B cell (primary cell): ENCODE measurements around the gene AGAP1. TPM values are rescaled to one million over a fixed set of nuclear protein-coding genes. Genes with fewer than 3 reads are reported as not detected.

ENCODE experiments used
- ATAC-seq: fragments of 200-7000 bp; cut with Tn5 transposase; one replicate; pipeline ENCODE4 v1.10.0; 2021; ENCODE audit warnings: low read depth, mild to moderate bottlenecking, moderate number of reproducible peaks, moderate library complexity
- CTCF ChIA-PET: fragments of 350-600 bp; sonication (Branson Sonifier 250); formaldehyde crosslinking; loops from one replicate; lab custom pipeline; 2021; ENCODE audit warnings: antibody characterized with exemption, inconsistent platforms; lab: Charles Lee
- POLR2A ChIA-PET: fragments of 350-600 bp; sonication (Branson Sonifier 250); formaldehyde crosslinking; loops from one replicate; lab custom pipeline; 2021; ENCODE audit warnings: antibody characterized with exemption; lab: Charles Lee
- DNase-seq: peaks from one replicate; pipeline ENCODE4 v3.0.0; 2013
- H2AFZ ChIP-seq: 2 replicates; pipeline ENCODE4 v1.6.1; 2012; ENCODE audit warnings: mild to moderate bottlenecking, low read depth, low read length; ENCODE audit not compliant: insufficient read depth, poor library complexity, severe bottlenecking
- H3K27ac ChIP-seq, 2 donors: 1 replicate in 1 of 2; 2 replicates in 1 of 2; pipeline ENCODE4 v1.5.1; 2012 to 2013; ENCODE audit warnings: low read length in 2 of 2, mild to moderate bottlenecking in 2 of 2, moderate library complexity in 1 of 2
- H3K27me3 ChIP-seq, 4 experiments: fragments of 200-600 bp in 1 of 4; sonication (generic) in 1 of 4; replicated peaks in 1 of 4; 1 replicate in 2 of 4; 2 replicates in 2 of 4; pipeline versions ENCODE4 v1.6.1 to v1.7.0; 2013 to 2016; ENCODE audit warnings: low read length in 3 of 4, mild to moderate bottlenecking in 2 of 4, mixed read lengths in 1 of 4, moderate library complexity in 1 of 4; ENCODE audit not compliant: insufficient read depth in 4 of 4, control insufficient read depth in 3 of 4; ENCODE audit errors: control extremely low read depth in 1 of 4
- H3K36me3 ChIP-seq, 2 experiments: replicated peaks in 1 of 2; 1 replicate in 1 of 2; 2 replicates in 1 of 2; pipeline versions ENCODE4 v1.6.1 to v1.7.1; 2013; ENCODE audit warnings: low read length in 1 of 2; ENCODE audit not compliant: insufficient read depth in 2 of 2, control insufficient read depth in 1 of 2; ENCODE audit errors: control extremely low read depth in 1 of 2, extremely low read depth in 1 of 2
- H3K4me1 ChIP-seq, 2 donors: fragments of 200-600 bp in 1 of 2; sonication (generic) in 1 of 2; 1 replicate in 1 of 2; 2 replicates in 1 of 2; pipeline versions ENCODE4 v1.5.1 to v1.6.1; 2013 to 2017; ENCODE audit warnings: low read length in 2 of 2; ENCODE audit not compliant: control insufficient read depth in 2 of 2, insufficient read depth in 2 of 2
- H3K4me2 ChIP-seq: replicated peaks from 2 replicates; pipeline ENCODE3; 2012; ENCODE audit warnings: mild to moderate bottlenecking, low read depth, low read length; ENCODE audit not compliant: poor library complexity, severe bottlenecking
- H3K4me3 ChIP-seq, 5 experiments: fragments of 200-600 bp in 1 of 5; sonication (generic) in 1 of 5; 1 replicate in 3 of 5; 2 replicates in 2 of 5; pipeline versions ENCODE4 v1.5.1 to v1.7.0; 2011 to 2016; ENCODE audit warnings: low read length in 4 of 5, mild to moderate bottlenecking in 4 of 5, low read depth in 2 of 5, control low read depth in 1 of 5, moderate library complexity in 1 of 5; ENCODE audit not compliant: insufficient read depth in 1 of 5; ENCODE audit errors: control extremely low read depth in 1 of 5, extremely low read depth in 1 of 5
- H3K79me2 ChIP-seq: fragments of 200-600 bp; sonication (generic); one replicate; pipeline ENCODE4 v1.6.0; 2016; ENCODE audit warnings: low read length; ENCODE audit not compliant: control insufficient read depth, insufficient read depth
- H3K9ac ChIP-seq: fragments of 200-600 bp; sonication (generic); 2 replicates; pipeline ENCODE4 v1.6.1; 2017; ENCODE audit warnings: mild to moderate bottlenecking, low read length, moderate library complexity
- H3K9me3 ChIP-seq, 3 donors: one replicate each; pipeline versions ENCODE4 v1.6.1 to v1.7.1; 2013; ENCODE audit warnings: low read length in 2 of 3; ENCODE audit not compliant: control insufficient read depth in 2 of 3, insufficient read depth in 1 of 3; ENCODE audit errors: control extremely low read depth in 1 of 3
- H4K20me1 ChIP-seq: 2 replicates; pipeline ENCODE4 v1.6.0; 2012; ENCODE audit warnings: mild to moderate bottlenecking, low read length; ENCODE audit not compliant: insufficient read depth, control insufficient read depth, poor library complexity, severe bottlenecking
- H3K27ac Mint-ChIP-seq: one replicate; pipeline ENCODE4 v1.8.0; 2021; ENCODE audit warnings: mixed read lengths
- H3K27me3 Mint-ChIP-seq: one replicate; pipeline ENCODE4 v1.8.0; 2021; ENCODE audit warnings: mixed read lengths
- H3K4me1 Mint-ChIP-seq: one replicate; pipeline ENCODE4 v1.8.0; 2021; ENCODE audit warnings: mixed read lengths
- H3K4me3 Mint-ChIP-seq: one replicate; pipeline ENCODE4 v1.8.0; 2021; ENCODE audit warnings: mixed read lengths
- H3K9me3 Mint-ChIP-seq: one replicate; pipeline ENCODE4 v1.8.0; 2022; ENCODE audit warnings: mixed read lengths; ENCODE audit not compliant: insufficient read depth
- CTCF ChIP-seq: fragments of 200-600 bp; IDR thresholded peaks from one replicate; pipeline ENCODE4 v1.8.0; 2022; ENCODE audit warnings: antibody characterized with exemption, mild to moderate bottlenecking
- EZH2 ChIP-seq: IDR thresholded peaks from 2 replicates; pipeline ENCODE4 v1.6.1; 2012; ENCODE audit warnings: borderline replicate concordance, low read depth, mild to moderate bottlenecking, moderate library complexity, low read length; ENCODE audit not compliant: insufficient read depth, poor library complexity, severe bottlenecking
- WGBS: methylation state at CpG from one replicate; pipeline ENCODE4 v1.1.5; 2013; ENCODE audit warnings: missing lambda C conversion rate; ENCODE audit not compliant: insufficient coverage; 5-methylcytosine and 5-hydroxymethylcytosine counted together
- intact Hi-C: fragments of 100-400 bp; cut with micrococcal nuclease; formaldehyde crosslinking; loops from one replicate; pipeline ENCODE4 v1.10.0; 2022
- polyA plus RNA-seq: library from polyadenylated mRNA; depleted of rRNA; stranded (reverse); fragments of >200 nt; gene quantifications from 2 replicates; pipeline ENCODE4 v1.2.3, GENCODE V29; 2012
- total RNA-seq, 2 donors: library from RNA; stranded (reverse); fragments of 120-200 nt in 1 of 2; gene quantifications; 1 replicate in 1 of 2; 2 replicates in 1 of 2; pipeline versions ENCODE4 v1.2.3 to v1.2.4, GENCODE V29; 2013 to 2022

Gene AGAP1
- total and polyA plus RNA-seq, 2 donors (not counting 1 experiment from before 2014, with no cell fraction given), result 0.01 TPM; not detected in 1

GRCh38 chr2:235550946-235551345 lies 57.1 kb downstream of the AGAP1 start:
- WGBS, result 82% methylated on average over 4 of the region's 8 CpGs
- CTCF ChIA-PET, result no interaction called here
- H3K27ac Mint-ChIP-seq, result no peak overlapping the region
- DNase-seq (no peak), ATAC-seq (no peak)
- H3K27me3 ChIP-seq, result peaks cover 0 to 2% (median 0%) of the 10 kb centered on the region in 4 experiments
- intact Hi-C loops, result no loop called here
- no peaks in the 10 kb centered on the region for H3K4me1 Mint-ChIP-seq
- no peaks in the 10 kb centered on the region for H3K4me1 ChIP-seq
- no peak overlapping the region for H3K4me3 Mint-ChIP-seq
- H3K36me3 ChIP-seq, result no peaks in the 10 kb centered on the region
- no peak for TF ChIP-seq CTCF
- no peak for TF ChIP-seq EZH2
- H4K20me1 ChIP-seq, result no peaks in the 10 kb centered on the region
- H3K27ac ChIP-seq, result no peak overlapping the region
- H3K9me3 ChIP-seq, result peaks cover 0 to 5% (median 0%) of the 10 kb centered on the region in 3 donors
- H3K9me3 Mint-ChIP-seq, result no peaks in the 10 kb centered on the region
- H3K27me3 Mint-ChIP-seq, result peaks cover 19% of the 10 kb centered on the region
- POLR2A ChIA-PET, result no interaction called here
- no peak overlapping the region for H3K9ac ChIP-seq
- no peak overlapping the region for H2AFZ ChIP-seq
- no peaks in the 10 kb centered on the region for H3K79me2 ChIP-seq
- H3K4me2 ChIP-seq, result no peak overlapping the region
- no peak overlapping the region for H3K4me3 ChIP-seq

GRCh38 chr2:235551965-235552364 lies 58.1 kb downstream of the AGAP1 start:
- no peaks in the 10 kb centered on the region for H3K79me2 ChIP-seq
- ChIA-PET CTCF (no interaction called here), POLR2A (no interaction called here)
- intact Hi-C loops, result no loop called here
- ATAC-seq (no peak), DNase-seq (no peak)
- H3K36me3 ChIP-seq, result no peaks in the 10 kb centered on the region
- H3K4me2 ChIP-seq, result no peak overlapping the region
- H2AFZ ChIP-seq, result no peak overlapping the region
- TF ChIP-seq CTCF (no peak), EZH2 (no peak)
- H3K4me3 ChIP-seq, result no peak overlapping the region
- H3K27me3 ChIP-seq, result peaks cover 0 to 2% (median 0%) of the 10 kb centered on the region in 4 experiments
- H4K20me1 ChIP-seq, result no peaks in the 10 kb centered on the region
- peaks cover 0 to 5% (median 0%) of the 10 kb centered on the region in 3 donors for H3K9me3 ChIP-seq
- no peaks in the 10 kb centered on the region for H3K9me3 Mint-ChIP-seq
- no peak overlapping the region for H3K4me3 Mint-ChIP-seq
- H3K9ac ChIP-seq, result no peak overlapping the region
- peaks cover 23% of the 10 kb centered on the region for H3K27me3 Mint-ChIP-seq
- no peak overlapping the region for H3K27ac Mint-ChIP-seq
- H3K4me1 Mint-ChIP-seq, result no peaks in the 10 kb centered on the region
- 33% methylated on average over 8 of the region's 8 CpGs for WGBS
- no peak overlapping the region for H3K27ac ChIP-seq
- H3K4me1 ChIP-seq, result no peaks in the 10 kb centered on the region
